NCI-H82 treated with DMSO at 0.1 percent for 48 hours (cell line): Measurements from ENCODE around the gene BBOX1.
"Not testable (repeated sequence)": the region's sequence is repeated elsewhere in the genome, so short reads cannot be mapped to it uniquely, and the experiment has no call there.

Source experiments
- DNase-seq: peaks from one replicate; lab custom pipeline; 2025; ENCODE audit not compliant: unreplicated experiment; lab: John Stamatoyannopoulos, UW

BBOX1 gene

GRCh38 chr11:27120211-27120610, 79.6 kb downstream of the BBOX1 start:
- no peak for DNase-seq

GRCh38 chr11:27122001-27122400, 81.4 kb downstream of the BBOX1 start:
- DNase-seq: no peak

- no peak for DNase-seq
These were observed 84.1 kb downstream of the BBOX1 start for GRCh38 chr11:27124514-27125264.

- no peak for DNase-seq
These were observed 89.1 kb downstream of the BBOX1 start for GRCh38 chr11:27129686-27130085.

- DNase-seq: no peak
These were observed 90.2 kb downstream of the BBOX1 start for GRCh38 chr11:27130806-27131205.

- DNase-seq: not testable (repeated sequence)
These were observed 95.3 kb downstream of the BBOX1 start for GRCh38 chr11:27135924-27136329.

DNA sequence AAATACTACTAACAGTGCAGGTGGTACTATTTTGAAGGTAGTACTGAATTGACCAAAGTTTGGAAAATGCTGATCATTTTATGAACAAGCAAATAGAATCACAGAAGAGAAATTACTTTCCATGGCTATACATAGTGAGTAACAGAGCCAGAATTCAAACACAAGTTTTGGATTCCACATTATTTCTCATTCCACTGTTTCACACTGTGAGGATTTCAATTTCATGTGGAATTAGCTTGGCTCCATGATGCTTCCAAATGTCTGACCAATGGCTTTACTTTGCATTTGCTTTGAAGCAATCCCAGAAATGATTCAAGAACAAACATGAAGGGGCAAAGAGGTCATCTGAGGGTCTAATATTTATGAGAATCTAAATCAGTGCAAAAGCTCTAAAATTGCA, 98.1 kb downstream of the BBOX1 start:
- no peak for DNase-seq

GRCh38 chr11:27139742-27140367, 99.2 kb downstream of the BBOX1 start:
- no peak for DNase-seq

DNA sequence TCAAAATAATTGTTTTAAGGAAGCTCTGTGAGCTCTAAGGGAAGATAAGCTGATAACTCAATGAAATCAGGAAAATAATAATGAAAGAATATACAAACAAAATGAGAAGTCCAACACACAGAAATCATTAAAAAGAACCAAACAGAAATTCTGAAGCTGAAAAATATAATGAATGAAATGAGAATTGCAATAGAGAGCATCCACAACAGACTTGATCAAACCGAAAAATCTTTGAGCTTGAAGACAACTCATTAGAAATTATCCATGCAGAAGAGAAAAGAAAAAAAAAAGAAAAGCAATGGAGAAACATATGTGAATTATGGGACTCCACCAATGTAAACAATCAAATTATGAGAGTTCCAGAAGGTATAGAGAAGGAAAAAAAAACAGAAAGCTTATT, 101.0 kb downstream of the BBOX1 start:
- DNase-seq: no peak

- DNase-seq: no peak
These were observed 107.3 kb downstream of the BBOX1 start for GRCh38 chr11:27147916-27148315.

DNA sequence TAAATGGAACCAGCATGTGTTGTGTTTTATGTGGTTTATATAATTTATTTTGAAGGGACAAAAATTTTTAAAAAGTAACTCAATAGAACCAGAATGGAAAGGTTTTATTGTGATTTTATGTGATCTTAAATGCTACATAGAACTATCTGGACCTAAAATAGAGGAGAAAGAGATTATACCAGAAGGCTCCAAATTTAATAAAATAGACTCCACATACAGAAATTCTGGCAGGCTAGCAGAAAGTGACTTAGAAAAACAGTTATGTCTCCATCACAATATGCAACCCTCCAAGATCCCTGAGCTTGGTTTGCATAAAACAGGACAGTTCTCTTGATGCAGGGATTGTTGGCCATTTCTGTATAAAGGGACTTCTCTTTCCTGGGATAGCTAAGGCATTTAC, 107.9 kb downstream of the BBOX1 start:
- no peak for DNase-seq

GRCh38 chr11:27150098-27150497, 109.5 kb downstream of the BBOX1 start:
- no peak for DNase-seq

DNA sequence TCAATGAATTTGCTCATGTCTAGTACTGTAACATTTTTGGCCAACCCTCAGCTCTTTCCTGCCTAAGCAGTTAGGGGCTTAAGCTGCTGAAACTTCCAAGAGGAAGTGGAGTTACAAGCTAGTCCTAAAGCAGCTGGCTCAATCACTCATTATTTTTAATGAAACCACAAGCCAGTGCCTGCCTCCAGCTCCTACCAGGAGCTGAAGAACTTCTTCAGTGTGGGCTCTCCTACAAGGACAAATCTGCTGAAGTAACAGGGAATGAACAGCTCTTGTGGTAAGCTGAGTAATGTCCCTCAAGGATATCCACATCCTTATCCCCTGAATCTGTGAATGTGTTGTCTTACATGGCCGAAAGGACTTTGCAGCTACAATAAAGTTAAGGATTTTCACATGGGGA, 112.5 kb downstream of the BBOX1 start:
- no peak for DNase-seq

- peak; percentile 8 for DNase-seq
These were observed 118.1 kb downstream of the BBOX1 start for GRCh38 chr11:27158456-27159334.

GRCh38 chr11:27159335-27159679, 118.7 kb downstream of the BBOX1 start:
- no peak for DNase-seq

- DNase-seq: no peak
These were observed 120.5 kb downstream of the BBOX1 start for GRCh38 chr11:27161071-27161470.

- DNase-seq: no peak
These were observed 121.6 kb downstream of the BBOX1 start for GRCh38 chr11:27162237-27162636.

DNA sequence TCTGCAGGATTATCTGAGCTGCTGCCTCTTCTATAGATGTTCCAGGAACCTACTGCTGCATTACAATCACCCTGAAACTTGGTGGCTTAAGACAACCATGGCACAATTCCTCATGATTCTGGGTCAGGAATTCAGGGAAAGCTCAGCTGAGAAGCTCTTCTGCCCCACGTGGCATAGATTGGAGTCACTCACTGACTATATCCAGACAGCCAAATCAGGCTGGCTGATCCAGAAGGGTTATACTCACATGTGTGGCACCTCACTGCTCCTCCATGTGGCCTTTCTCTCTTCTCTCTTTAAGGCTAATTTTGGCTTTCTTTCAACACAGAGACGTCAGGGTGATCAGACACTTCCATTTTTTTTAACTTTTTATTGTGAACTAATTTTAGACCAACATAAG, 125.5 kb downstream of the BBOX1 start:
- no peak for DNase-seq

GRCh38 chr11:27171376-27171958, 130.9 kb downstream of the BBOX1 start:
- DNase-seq: no peak

DNA sequence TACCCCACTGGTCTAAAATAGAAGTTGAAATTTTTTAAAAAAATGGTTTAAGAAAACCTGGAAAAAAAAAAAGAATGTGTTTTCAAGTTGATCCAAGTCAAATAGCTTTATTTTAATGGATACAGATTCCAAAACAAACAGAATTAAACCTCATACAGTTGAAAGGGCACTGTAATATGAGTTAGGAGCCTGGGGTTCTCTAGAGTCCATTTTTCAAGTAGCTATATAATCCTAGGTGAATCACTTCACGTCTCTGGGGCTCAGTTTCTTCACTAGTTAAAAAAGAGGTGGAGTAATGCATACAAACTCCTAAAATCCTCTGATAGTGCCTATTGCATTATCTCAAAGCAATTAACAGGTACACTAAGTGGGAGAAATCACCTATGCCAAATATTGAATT, 132.9 kb downstream of the BBOX1 start:
- DNase-seq: no peak

- no peak for DNase-seq
These were observed 133.4 kb downstream of the BBOX1 start for GRCh38 chr11:27174021-27174420.
